Testis (tissue), 2 donors: ENCODE results near the gene TICRR.

Experiments used
- CTCF ChIP-seq, 3 experiments: fragments of 450-650 bp in 2 of 3; fragments of 200-600 bp in 1 of 3; sonication (generic) in 1 of 3; IDR thresholded peaks; one replicate each; pipeline ENCODE4 v1.5.1; 2016 to 2019; ENCODE audit warnings: antibody characterized with exemption in 3 of 3, mild to moderate bottlenecking in 2 of 3, moderate library complexity in 1 of 3
- POLR2A ChIP-seq: fragments of 450-650 bp; IDR thresholded peaks from one replicate; pipeline ENCODE4 v1.6.1; 2017; ENCODE audit warnings: antibody characterized with exemption, mild to moderate bottlenecking, moderate library complexity

GRCh38 chr15:89654301-89654761, 79.1 kb downstream of the TICRR start:
- TF ChIP-seq POLR2A (no peak), CTCF (IDR thresholded peaks at IDR 0.05) (no peak)
